ENCODE measurements around the gene COL16A1.

- TF ChIP-seq CTCF (IDR thresholded peaks at IDR 0.05; ENCODE audit: poor library complexity) (no peak), EZH2phosphoT487 (IDR thresholded peaks at IDR 0.05; ENCODE audit: low read depth, severe bottlenecking, unreplicated experiment) (no peak)
These were observed 49.9 kb downstream of the COL16A1 start for GRCh38 chr1:31653717-31654473.

All from hepatocyte (in vitro differentiated cells).